ENCODE data around the gene METTL22.

Gene METTL22

GRCh38 chr16:8674413-8675022, 53.0 kb downstream of the METTL22 start, which contains the start of gene ABAT:
Gene ABAT (plus strand): TSS chr16:8674617. CDS start chr16:8735740, 61,123 bp downstream.
- H3K4me3 ChIP-seq (ENCODE audit: low read length), result peak within 1 kb of the TSS; percentile 91
- no peaks in the 10 kb centered on the region for H3K79me2 ChIP-seq (ENCODE audit: low read length)
- H3K36me3 ChIP-seq (replicated peaks; ENCODE audit: low read depth, low read length), result no peaks in the 10 kb centered on the region
- H3K9ac ChIP-seq (ENCODE audit: low read length), result peak within 1 kb of the TSS; percentile 45
- no peaks in the 10 kb centered on the region for H3K9me3 ChIP-seq (ENCODE audit: insufficient read depth, low read length)
- no peaks in the 10 kb centered on the region for H4K20me1 ChIP-seq (ENCODE audit: insufficient read depth, low read length)
- 0 out of 2 replicates have a peak, but pooled peaks cover 4% of the 10 kb centered on the region for H3K27me3 ChIP-seq (ENCODE audit: low read depth, low read length)
- H3K27ac ChIP-seq (ENCODE audit: low read length), result no peak within 1 kb of the TSS
- TF ChIP-seq CTCF (IDR thresholded peaks at IDR 0.05; ENCODE audit: low read depth, low read length), result no peak
- TF ChIP-seq EZH2phosphoT487 (IDR thresholded peaks at IDR 0.05; ENCODE audit: low read depth), result no peak
- H3K4me2 ChIP-seq (ENCODE audit: low read length), result peak within 1 kb of the TSS; percentile 98
- peak within 1 kb of the TSS; percentile 37; the same call in 1 of the 2 replicates for H2AFZ ChIP-seq (ENCODE audit: low read depth, low read length)
- peaks cover 11% of the 10 kb centered on the region for H3K4me1 ChIP-seq (ENCODE audit: low read length)

GRCh38 chr16:8675183-8676159, 54.0 kb downstream of the METTL22 start:
- TF ChIP-seq EZH2phosphoT487 (IDR thresholded peaks at IDR 0.05; ENCODE audit: low read depth), result no peak
- TF ChIP-seq CTCF (IDR thresholded peaks at IDR 0.05; ENCODE audit: low read depth, low read length), result no peak

GRCh38 chr16:8676160-8676547, 54.7 kb downstream of the METTL22 start:
- no peak overlapping the region for H3K9ac ChIP-seq (ENCODE audit: low read length)
- H2AFZ ChIP-seq (ENCODE audit: low read depth, low read length), result no peak overlapping the region
- H3K27me3 ChIP-seq (ENCODE audit: low read depth, low read length), result peaks cover 9% of the 10 kb centered on the region; the same call in 1 of the 2 replicates
- H3K36me3 ChIP-seq (replicated peaks; ENCODE audit: low read depth, low read length), result no peaks in the 10 kb centered on the region
- H3K4me2 ChIP-seq (ENCODE audit: low read length), result no peak overlapping the region
- no peaks in the 10 kb centered on the region for H3K9me3 ChIP-seq (ENCODE audit: insufficient read depth, low read length)
- no peak overlapping the region for H3K4me3 ChIP-seq (ENCODE audit: low read length)
- no peak overlapping the region for H3K27ac ChIP-seq (ENCODE audit: low read length)
- H3K79me2 ChIP-seq (ENCODE audit: low read length), result no peaks in the 10 kb centered on the region
- no peaks in the 10 kb centered on the region for H4K20me1 ChIP-seq (ENCODE audit: insufficient read depth, low read length)
- peaks cover 11% of the 10 kb centered on the region for H3K4me1 ChIP-seq (ENCODE audit: low read length)
- TF ChIP-seq CTCF (IDR thresholded peaks at IDR 0.05; ENCODE audit: low read depth, low read length) (no peak), EZH2phosphoT487 (IDR thresholded peaks at IDR 0.05; ENCODE audit: low read depth) (no peak)

More at GRCh38 chr16:8675183-8676159, 54.0 kb downstream of the METTL22 start:
- no peaks in the 10 kb centered on the region for H3K36me3 ChIP-seq (replicated peaks; ENCODE audit: low read depth, low read length)
- H3K9ac ChIP-seq (ENCODE audit: low read length), result peak overlapping the region; percentile 45
- no peaks in the 10 kb centered on the region for H3K79me2 ChIP-seq (ENCODE audit: low read length)
- H3K4me1 ChIP-seq (ENCODE audit: low read length), result peaks cover 11% of the 10 kb centered on the region
- no peak overlapping the region for H3K27ac ChIP-seq (ENCODE audit: low read length)
- H4K20me1 ChIP-seq (ENCODE audit: insufficient read depth, low read length), result no peaks in the 10 kb centered on the region
- H3K27me3 ChIP-seq (ENCODE audit: low read depth, low read length), result peaks cover 9% of the 10 kb centered on the region; the same call in 1 of the 2 replicates
- no peaks in the 10 kb centered on the region for H3K9me3 ChIP-seq (ENCODE audit: insufficient read depth, low read length)
- H2AFZ ChIP-seq (ENCODE audit: low read depth, low read length), result no peak overlapping the region
- peak overlapping the region; percentile 91 for H3K4me3 ChIP-seq (ENCODE audit: low read length)
- peak overlapping the region; percentile 98 for H3K4me2 ChIP-seq (ENCODE audit: low read length)
